SJCRH30 (cell line): ENCODE measurements around the gene RSF1. TPM values are rescaled to one million over a fixed set of nuclear protein-coding genes. Genes with fewer than 3 reads are reported as not detected.
"Not testable (repeated sequence)": the region's sequence is repeated elsewhere in the genome, so short reads cannot be mapped to it uniquely, and the experiment has no call there.

Experiments
- DNase-seq, 2 experiments: peaks; one replicate each; pipeline ENCODE4 v3.0.0-alpha.2; 2015 to 2020
- H3K27ac ChIP-seq: fragments of 250-450 bp; sonication (Bioruptor Pico); 2 replicates; pipeline ENCODE4 v1.5.1; 2020; ENCODE audit warnings: mild to moderate bottlenecking, moderate library complexity
- H3K27me3 ChIP-seq: fragments of 250-450 bp; sonication (Bioruptor Pico); 2 replicates; pipeline ENCODE4 v1.5.1; 2020; ENCODE audit warnings: mild to moderate bottlenecking, moderate library complexity
- H3K36me3 ChIP-seq: fragments of 250-450 bp; sonication (Bioruptor Pico); 2 replicates; pipeline ENCODE4 v1.5.1; 2020; ENCODE audit warnings: mild to moderate bottlenecking, moderate library complexity
- H3K4me1 ChIP-seq: fragments of 250-450 bp; sonication (Bioruptor Pico); 2 replicates; pipeline ENCODE4 v1.5.1; 2020; ENCODE audit warnings: mild to moderate bottlenecking, moderate library complexity
- H3K4me3 ChIP-seq: fragments of 250-450 bp; sonication (Bioruptor Pico); 2 replicates; pipeline ENCODE4 v1.5.1; 2020; ENCODE audit warnings: mild to moderate bottlenecking, moderate library complexity
- H3K9me3 ChIP-seq: fragments of 250-450 bp; sonication (Bioruptor Pico); replicated peaks from 2 replicates; pipeline ENCODE4 v1.5.1; 2020; ENCODE audit warnings: mild to moderate bottlenecking, moderate library complexity
- total RNA-seq: library from RNA; depleted of rRNA; stranded (reverse); fragments of >200 nt; shearing (Covaris generic); gene quantifications from 2 replicates; pipeline ENCODE4 v1.2.3, GENCODE V29; 2014

RSF1 gene
- total RNA-seq, 1 experiment from 2014 or later, result 56.1 TPM

DNA sequence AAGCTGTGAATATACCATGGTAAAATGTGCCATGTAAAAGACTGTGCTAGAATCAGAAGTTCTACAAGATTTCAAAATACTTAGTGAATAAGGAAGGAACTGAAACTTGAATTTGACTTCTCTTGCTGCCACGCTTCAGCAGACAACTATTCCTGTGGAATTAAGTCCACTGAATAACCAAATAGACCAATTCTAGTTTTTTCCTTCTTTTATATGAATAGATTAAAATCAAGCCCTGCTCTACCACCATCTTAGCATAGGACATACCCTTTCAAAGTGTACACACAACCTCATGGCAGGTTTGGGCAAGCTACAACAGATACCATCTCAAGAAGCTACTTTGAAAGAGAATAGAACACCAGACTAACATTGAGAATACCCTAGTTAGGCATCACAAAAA, 159.6 kb downstream of the RSF1 start:
- peaks cover 8% of the 10 kb centered on the region; the same call in 1 of the 2 replicates for H3K4me1 ChIP-seq
- no peaks in the 10 kb centered on the region for H3K27me3 ChIP-seq
- no peaks in the 10 kb centered on the region for H3K9me3 ChIP-seq
- H3K4me3 ChIP-seq, result no peak overlapping the region
- H3K27ac ChIP-seq, result no peak overlapping the region
- no peak for DNase-seq
- H3K36me3 ChIP-seq, result peaks cover 18% of the 10 kb centered on the region

DNA sequence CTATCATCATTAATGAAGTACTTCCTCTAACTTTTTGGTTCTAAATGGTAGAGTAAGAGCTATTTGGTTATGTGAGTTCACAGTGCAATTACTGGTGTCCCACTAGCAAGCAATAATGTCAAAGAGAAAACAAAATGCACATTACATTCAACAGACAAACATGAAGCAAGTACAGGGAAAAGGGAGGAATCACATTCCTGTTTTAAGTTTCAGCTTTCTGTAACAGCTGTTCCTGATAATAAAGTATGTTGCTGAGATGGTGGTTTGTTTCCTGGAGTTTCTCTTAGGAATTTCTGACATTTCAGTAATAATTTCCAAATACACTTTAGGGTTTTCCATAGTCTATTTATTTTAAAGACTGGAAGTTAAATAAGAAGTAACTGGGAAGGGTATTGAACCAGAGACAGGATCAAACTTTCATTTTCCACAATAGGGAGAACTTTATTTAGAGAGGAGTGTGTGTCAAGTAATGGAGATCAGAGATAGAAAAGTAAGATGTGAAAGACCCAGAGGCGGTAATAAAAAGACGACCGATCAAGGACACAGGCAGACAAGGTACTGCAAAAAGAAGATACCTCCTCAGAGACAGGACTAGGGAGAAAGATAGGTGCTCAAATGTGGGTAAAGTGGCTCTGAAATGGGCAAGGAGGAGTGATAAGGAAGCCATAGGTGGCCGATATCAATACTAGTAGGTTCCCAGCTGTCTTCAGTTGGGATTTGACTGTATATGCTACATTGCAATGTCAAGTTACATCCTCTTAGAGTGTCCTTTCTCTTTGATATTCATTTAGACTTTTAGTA, 162.1 kb downstream of the RSF1 start:
- no peak overlapping the region for H3K27ac ChIP-seq
- DNase-seq, result peak in 1 of 2 experiments; percentile 25
- no peaks in the 10 kb centered on the region for H3K9me3 ChIP-seq
- H3K4me1 ChIP-seq, result peaks cover 8% of the 10 kb centered on the region; the same call in 1 of the 2 replicates
- no peaks in the 10 kb centered on the region for H3K27me3 ChIP-seq
- no peak overlapping the region for H3K4me3 ChIP-seq
- no peaks in the 10 kb centered on the region for H3K36me3 ChIP-seq

DNA sequence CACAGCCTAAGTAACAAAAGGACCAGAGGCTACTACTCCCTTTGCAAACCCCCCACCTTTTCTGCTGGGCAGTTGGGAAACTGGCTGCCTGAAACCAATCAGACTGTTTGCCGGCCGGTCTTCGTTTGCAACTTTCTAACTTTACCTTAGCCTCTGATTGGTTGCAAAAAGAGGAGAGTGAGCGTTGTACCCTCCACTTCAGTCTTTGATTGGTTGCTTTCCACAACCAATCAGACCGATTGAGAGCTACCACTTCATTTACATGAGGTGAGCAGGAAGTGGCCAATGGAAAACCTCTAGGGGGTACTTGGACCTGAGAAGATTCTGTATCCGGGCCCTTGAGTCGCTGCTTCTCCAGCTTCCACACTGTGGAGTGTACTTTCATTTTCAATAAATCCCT, 164.2 kb downstream of the RSF1 start:
- no peaks in the 10 kb centered on the region for H3K27me3 ChIP-seq
- no peak for DNase-seq
- H3K36me3 ChIP-seq, result no peaks in the 10 kb centered on the region
- no peaks in the 10 kb centered on the region for H3K9me3 ChIP-seq
- H3K4me3 ChIP-seq, result no peak overlapping the region
- H3K4me1 ChIP-seq, result peaks cover 8% of the 10 kb centered on the region; the same call in 1 of the 2 replicates
- H3K27ac ChIP-seq, result no peak overlapping the region

DNA sequence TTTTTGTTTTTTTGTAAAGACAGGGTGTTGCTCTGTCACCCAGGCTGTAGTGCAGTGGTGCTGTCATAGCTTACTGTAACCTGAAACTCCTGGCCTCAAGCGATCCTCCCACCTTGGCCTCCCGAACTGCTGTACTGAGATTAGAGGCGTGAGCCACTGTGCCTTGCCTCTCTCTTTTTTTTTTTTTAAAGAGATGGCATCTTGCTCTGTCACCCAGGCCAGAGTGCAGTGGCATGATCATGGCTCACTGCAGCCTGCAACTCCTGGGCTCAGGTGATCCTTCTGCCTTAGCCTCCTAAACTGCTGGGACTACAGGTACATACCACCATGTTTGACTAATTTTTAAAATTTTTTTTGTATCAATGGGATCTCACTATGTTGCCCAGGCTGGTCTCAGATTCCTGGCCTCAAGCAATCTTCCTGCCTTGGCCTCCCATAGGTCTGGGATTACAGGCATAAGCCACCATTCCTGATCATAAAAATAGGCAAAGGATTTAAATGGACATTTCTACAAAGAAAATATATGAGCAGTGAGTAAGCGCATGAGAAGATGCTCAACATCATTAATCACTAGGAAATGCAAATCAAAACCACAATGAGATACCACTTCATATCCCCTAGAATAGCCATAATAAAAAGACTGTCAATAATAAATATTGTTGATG, 165.6 kb downstream of the RSF1 start:
- Histone ChIP-seq H3K4me1 (peaks cover 8% of the 10 kb centered on the region; the same call in 1 of the 2 replicates), H3K36me3 (no peaks in the 10 kb centered on the region), H3K27me3 (no peaks in the 10 kb centered on the region), H3K4me3 (no peak overlapping the region), H3K9me3 (no peaks in the 10 kb centered on the region), H3K27ac (no peak overlapping the region)
- peak in 1 of 2 experiments; percentile 37 for DNase-seq

DNA sequence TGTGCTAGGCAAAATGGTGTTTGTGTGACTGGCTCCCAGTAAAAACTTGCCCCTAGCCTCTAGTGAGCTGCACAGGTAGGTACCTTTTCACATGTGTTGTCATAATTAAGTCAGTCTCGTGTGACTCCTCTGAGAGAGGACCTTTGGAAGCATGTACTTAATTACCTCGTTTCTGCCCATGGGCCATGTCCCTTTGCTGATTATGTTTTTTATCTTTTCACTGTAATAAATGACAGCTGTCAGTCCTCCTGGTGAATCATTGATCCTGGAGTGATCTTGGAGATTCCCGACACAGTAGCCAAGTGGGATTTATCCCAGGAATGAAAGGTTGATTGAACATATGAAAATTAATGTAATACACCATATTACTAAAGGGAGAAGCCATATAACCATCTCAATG, 170.4 kb downstream of the RSF1 start:
- Histone ChIP-seq H3K27ac (no peak overlapping the region), H3K27me3 (no peaks in the 10 kb centered on the region), H3K36me3 (no peaks in the 10 kb centered on the region), H3K4me3 (no peak overlapping the region), H3K9me3 (no peaks in the 10 kb centered on the region), H3K4me1 (no peaks in the 10 kb centered on the region)
- no peak for DNase-seq

DNA sequence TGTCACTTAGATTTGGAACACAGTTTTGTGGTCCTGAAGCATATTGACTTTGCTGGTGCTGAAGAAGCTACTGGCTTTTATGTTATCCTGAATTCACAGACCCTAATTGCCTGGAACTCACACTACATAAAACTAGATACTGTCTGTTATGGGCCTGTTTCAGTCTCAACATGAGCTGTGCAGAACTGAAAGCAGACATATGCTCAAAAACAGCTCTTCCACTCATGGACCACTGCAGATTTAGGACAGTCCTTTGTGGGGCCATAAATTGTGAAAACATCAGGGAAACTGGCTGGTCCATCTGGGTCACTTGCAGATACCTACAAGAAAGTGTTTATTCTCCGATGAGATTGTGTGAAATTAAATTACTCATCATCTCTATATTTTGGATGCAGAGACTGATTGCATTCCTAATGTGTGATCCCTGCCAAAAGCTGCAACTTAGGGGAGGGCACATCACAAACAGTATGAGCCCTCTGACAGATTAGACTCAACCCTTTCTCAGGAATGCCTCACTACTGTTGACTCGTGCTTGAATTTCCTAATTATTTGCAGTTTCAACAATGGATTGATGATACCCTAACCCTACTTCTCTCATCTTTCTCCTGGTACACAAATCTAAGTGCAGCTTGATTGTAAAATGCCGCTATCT, 172.7 kb downstream of the RSF1 start:
- H3K27me3 ChIP-seq, result no peaks in the 10 kb centered on the region
- no peaks in the 10 kb centered on the region for H3K36me3 ChIP-seq
- no peak overlapping the region for H3K4me3 ChIP-seq
- no peak for DNase-seq
- H3K27ac ChIP-seq, result no peak overlapping the region
- H3K9me3 ChIP-seq, result no peaks in the 10 kb centered on the region
- 0 out of 2 replicates have a peak, but pooled peaks cover 5% of the 10 kb centered on the region for H3K4me1 ChIP-seq

DNA sequence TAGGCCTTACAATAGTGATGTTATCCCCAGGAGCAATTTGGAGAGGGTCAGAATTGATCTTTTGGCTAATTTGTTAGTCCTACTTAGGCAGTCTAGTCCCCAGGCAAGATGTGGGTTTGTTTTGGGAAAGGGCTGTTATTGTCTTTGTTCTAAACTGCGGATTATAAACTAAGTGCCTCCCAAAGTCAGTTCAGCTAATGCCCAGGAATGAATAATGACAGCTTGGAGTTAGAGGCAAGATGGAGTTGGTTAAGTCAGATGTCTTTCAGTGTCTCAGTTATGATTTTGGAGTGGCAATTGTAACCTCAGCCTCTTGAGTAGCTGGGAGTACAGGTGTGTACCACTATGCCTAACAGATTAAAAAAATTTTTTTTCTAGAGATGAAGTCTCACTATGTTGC, 175.6 kb downstream of the RSF1 start:
- Histone ChIP-seq H3K9me3 (no peaks in the 10 kb centered on the region), H3K36me3 (no peaks in the 10 kb centered on the region), H3K27ac (no peak overlapping the region), H3K27me3 (no peaks in the 10 kb centered on the region), H3K4me1 (0 out of 2 replicates have a peak, but pooled peaks cover 5% of the 10 kb centered on the region), H3K4me3 (no peak overlapping the region)
- no peak for DNase-seq

DNA sequence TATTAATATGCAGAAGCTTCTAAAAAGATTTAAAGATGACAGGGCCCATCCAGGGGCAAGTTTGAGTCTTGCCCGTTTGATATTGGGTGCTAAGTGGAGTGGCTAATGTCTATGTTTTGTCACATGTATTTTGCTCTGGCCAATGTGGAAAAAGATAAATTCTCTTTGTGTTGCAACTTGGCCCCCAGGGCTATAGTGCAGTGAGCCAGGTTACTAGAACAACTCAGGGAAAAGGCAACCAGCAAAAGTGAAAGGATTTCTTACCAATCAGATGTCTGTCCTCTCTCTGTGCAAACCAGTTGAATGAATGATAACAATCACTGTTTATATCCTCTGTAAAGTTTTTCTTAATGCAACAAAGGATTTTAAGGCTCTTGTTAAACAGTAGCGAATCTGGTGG, 178.3 kb downstream of the RSF1 start:
- no peak for DNase-seq
- 0 out of 2 replicates have a peak, but pooled peaks cover 5% of the 10 kb centered on the region for H3K4me1 ChIP-seq
- H3K4me3 ChIP-seq, result no peak overlapping the region
- no peaks in the 10 kb centered on the region for H3K27me3 ChIP-seq
- no peak overlapping the region for H3K27ac ChIP-seq
- no peaks in the 10 kb centered on the region for H3K36me3 ChIP-seq
- no peaks in the 10 kb centered on the region for H3K9me3 ChIP-seq

DNA sequence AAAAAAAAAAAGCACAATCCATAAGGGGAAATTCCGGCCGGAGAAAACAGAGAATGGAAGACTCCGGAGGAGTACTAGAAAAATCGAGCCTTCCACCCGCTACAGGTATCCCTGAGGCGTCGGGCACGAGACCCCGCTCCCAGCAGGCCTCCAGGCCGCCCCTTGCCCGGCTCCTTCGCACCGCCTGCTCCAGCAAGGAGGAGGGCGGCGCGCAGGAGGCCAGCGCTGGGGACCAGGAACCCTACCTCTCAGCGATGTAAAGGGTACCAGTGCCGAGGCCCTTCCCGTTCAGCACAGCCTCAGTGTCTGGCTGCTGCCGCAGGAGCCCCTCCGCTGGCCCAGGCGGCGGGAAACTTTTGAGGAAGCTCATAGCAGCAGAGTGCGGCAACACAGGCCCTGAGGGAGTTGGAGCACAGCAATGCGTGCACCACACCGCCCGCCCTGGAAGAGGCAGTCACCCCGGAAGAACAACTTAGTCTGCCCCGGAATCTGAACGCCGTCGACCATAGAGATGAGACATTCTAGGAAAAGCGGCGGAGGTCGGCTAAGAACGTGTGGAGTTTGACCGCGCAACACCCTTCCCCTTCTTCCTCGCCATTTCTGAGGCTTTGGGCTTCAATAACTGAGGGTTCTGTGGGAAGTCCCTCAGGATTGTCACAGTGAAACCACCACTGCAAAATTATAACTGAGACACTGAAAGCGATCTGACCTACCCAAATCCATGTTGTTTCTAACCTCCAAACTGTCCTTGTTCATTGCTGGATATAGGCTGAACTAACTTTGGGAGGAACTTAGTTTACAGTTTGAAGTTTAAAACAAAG, 183.0 kb downstream of the RSF1 start, which contains the start of gene CLNS1A:
TSS of gene CLNS1A (minus strand) at position 450 of the 821 bp plus-strand sequence. CDS start at position 370, 80 bp downstream.
- H3K4me3 ChIP-seq, result peak within 1 kb of the TSS; percentile 75
- peak within 1 kb of the TSS; percentile 64 for H3K27ac ChIP-seq

DNA sequence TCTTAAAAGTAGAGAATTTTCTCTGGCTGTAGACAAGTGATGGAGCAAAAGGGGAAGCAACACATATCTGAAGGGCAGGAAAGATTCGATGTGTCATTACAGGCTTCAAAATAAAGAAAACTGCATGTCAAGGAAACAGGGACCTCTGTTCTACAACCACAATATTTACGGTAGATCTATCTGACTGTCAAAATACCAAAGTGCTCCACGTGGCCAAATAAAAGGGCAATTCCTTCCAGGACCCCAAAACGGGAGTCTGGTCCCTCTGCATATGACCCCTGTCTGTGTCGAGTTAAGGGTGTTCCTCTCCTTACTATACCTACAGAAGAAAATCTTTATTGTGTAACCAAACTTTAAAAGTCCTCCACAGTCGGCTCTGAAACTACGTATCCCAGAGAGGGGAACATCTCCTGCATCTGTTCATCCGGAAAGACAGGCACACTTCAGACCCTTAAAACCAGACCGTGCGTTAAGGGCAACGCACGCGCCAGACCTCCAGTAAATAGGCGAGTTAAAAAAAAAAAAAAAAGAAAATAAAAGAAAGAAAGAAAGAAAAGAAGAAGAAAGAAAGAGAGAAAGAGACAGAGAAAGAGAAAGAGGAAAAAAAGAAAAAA, 183.7 kb downstream of the RSF1 start:
- peak in 1 of 2 experiments; percentile 28 for DNase-seq

More for the DNA sequence above, 183.0 kb downstream of the RSF1 start, which contains the start of gene CLNS1A:
- Histone ChIP-seq H3K27me3 (no peaks in the 10 kb centered on the region), H3K36me3 (peaks cover 10% of the 10 kb centered on the region), H3K4me1 (no peaks in the 10 kb centered on the region), H3K9me3 (no peaks in the 10 kb centered on the region)
- DNase-seq, result peak; percentile 90 to 95

DNA sequence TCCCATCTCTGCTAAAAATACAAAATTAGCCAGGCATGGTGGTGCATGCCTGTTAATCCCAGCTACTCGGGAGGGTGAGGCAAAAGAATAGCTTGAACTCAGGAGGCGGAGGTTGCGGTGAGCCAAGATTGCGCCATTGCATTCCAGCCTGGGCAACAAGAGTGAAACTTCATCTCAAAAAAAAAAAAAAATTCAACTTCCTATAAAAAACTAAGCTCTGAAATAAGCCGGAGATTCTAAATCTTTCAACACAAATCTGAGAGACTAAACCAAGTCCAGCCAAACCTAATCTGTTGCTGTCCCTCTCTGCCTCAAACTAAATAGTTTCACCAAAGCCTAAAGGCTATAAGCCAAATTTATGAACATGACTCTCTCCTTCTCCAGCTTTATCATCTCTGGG, 186.6 kb downstream of the RSF1 start:
- H3K27ac ChIP-seq, H3K27me3 ChIP-seq, H3K4me3 ChIP-seq, H3K9me3 ChIP-seq, DNase-seq, H3K4me1 ChIP-seq: not testable (repeated sequence)
- H3K36me3 ChIP-seq, result peaks cover 23% of the 10 kb centered on the region

More for the DNA sequence above, 183.7 kb downstream of the RSF1 start:
- H3K27ac ChIP-seq, result peak overlapping the region; percentile 64; the same call in 1 of the 2 replicates
- no peaks in the 10 kb centered on the region for H3K9me3 ChIP-seq
- no peaks in the 10 kb centered on the region for H3K27me3 ChIP-seq
- peaks cover 16% of the 10 kb centered on the region for H3K36me3 ChIP-seq
- no peaks in the 10 kb centered on the region for H3K4me1 ChIP-seq
- peak overlapping the region; percentile 75 for H3K4me3 ChIP-seq

DNA sequence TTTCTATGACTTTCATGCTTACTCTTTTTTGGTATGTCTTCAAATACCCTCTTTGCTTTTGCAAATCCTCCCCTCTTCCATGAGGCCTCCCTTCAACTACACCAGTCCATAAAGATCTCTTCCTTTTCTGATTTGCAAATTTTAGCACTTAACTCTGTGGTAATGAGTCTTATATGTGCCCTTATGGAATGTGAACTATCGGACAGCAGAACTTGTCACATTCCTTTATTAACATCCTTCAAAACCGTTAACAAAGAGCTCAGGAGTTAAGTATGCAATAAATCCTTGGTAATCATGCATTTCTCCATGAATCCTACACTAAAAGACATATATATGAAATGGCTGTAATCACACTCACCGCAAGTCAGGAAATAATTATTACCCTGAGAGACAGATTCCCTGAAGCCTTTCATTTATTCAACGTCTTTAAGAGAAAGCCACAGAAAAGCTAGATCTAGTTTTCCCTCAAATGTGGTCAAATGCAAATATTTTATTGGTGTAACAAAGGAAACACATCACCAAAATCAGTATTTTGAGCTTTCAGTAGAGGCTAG, 190.3 kb downstream of the RSF1 start:
- no peaks in the 10 kb centered on the region for H3K4me1 ChIP-seq
- H3K4me3 ChIP-seq, result no peak overlapping the region
- peaks cover 31% of the 10 kb centered on the region for H3K36me3 ChIP-seq
- no peaks in the 10 kb centered on the region for H3K9me3 ChIP-seq
- H3K27ac ChIP-seq, result no peak overlapping the region
- H3K27me3 ChIP-seq, result no peaks in the 10 kb centered on the region
- DNase-seq, result no peak

DNA sequence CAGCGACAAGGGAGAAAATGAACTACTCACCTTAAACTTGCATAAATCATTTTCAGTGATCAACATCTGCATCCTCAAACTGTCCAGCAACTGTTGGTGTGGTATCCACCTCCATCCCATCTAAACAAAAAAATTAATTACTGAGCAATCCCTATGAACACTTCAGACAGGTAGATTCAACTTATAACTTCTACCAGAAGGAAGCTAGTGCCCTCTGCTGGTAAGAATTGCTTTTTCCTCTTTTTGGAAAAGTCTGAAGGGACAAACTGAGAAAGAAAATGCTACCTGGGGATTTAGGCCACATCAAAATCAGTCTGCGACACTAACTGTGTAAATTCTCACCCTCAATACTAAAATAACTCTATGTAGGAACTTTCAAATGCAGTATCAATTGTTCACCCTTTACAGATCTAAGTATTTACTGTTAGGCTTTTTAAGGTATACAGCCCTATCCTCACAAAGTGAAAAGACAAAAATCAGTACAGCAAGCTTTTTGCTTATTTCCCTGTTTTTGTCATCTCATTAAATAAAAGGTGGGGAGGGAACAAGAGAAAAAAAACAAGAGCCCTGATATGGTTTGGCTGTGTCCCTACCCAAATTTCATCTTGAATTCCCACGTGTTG, 200.8 kb downstream of the RSF1 start:
- no peaks in the 10 kb centered on the region for H3K27me3 ChIP-seq
- DNase-seq, result peak; percentile 19 to 62
- no peak overlapping the region for H3K27ac ChIP-seq
- no peaks in the 10 kb centered on the region for H3K4me1 ChIP-seq
- H3K9me3 ChIP-seq, result no peaks in the 10 kb centered on the region
- H3K36me3 ChIP-seq, result peaks cover 51% of the 10 kb centered on the region
- H3K4me3 ChIP-seq, result no peak overlapping the region
